ENCODE measurements around the gene HES5. TPM values are rescaled to one million over a fixed set of nuclear protein-coding genes. Genes with fewer than 3 reads are reported as not detected.

HES5 gene
- polyA plus RNA-seq, 1 donor from 2014 or later: 0.81 TPM

DNA sequence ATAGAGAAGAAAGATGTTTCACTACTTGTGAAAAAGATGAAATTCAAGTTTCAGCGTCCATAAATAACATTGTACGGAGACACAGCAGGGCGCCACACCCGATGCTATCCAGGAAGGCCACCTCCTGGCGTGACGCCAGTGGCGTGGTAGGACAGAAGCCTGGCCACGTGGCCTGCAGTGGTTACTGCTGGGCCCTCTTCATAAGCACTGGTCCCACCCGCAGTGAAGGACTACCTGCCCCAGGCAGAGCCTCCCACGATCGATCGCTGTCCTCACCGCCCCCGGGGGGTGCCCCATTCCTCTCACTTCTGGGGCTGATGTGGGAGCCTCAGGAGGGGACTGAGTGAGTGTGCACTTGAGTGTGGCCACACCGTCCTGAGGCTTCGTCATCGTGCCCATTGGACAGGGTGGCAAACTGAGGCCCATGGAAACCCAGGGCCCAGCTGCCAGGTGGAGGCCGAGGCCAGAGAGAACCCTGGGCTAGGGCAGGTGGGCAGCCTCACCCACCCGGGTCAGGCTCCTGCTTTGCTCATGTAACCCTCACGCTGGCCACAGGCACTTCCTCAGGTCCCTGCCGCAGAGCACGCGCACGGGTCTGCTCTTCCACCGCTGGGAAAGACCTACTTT lies 11.7 kb upstream of the HES5 start:
- H3K4me3 ChIP-seq (ENCODE audit: low read length): no peak overlapping the region
- TF ChIP-seq RAD21 (conservative IDR thresholded peaks at IDR 0.05) (no peak), MXI1 (conservative IDR thresholded peaks at IDR 0.05; ENCODE audit: poor library complexity, severe bottlenecking) (no peak), SMC3 (conservative IDR thresholded peaks at IDR 0.05; ENCODE audit: poor library complexity) (no peak), EZH2 (IDR thresholded peaks at IDR 0.05; ENCODE audit: borderline replicate concordance, insufficient read depth, low read length, poor library complexity, severe bottlenecking) (no peak), POLR2AphosphoS5 (IDR thresholded peaks at IDR 0.05) (no peak), EP300 (conservative IDR thresholded peaks at IDR 0.05; ENCODE audit: poor library complexity, severe bottlenecking) (no peak), TAF1 (IDR thresholded peaks at IDR 0.05; ENCODE audit: low read depth) (no peak)
- TF ChIP-seq, protein P1, sequence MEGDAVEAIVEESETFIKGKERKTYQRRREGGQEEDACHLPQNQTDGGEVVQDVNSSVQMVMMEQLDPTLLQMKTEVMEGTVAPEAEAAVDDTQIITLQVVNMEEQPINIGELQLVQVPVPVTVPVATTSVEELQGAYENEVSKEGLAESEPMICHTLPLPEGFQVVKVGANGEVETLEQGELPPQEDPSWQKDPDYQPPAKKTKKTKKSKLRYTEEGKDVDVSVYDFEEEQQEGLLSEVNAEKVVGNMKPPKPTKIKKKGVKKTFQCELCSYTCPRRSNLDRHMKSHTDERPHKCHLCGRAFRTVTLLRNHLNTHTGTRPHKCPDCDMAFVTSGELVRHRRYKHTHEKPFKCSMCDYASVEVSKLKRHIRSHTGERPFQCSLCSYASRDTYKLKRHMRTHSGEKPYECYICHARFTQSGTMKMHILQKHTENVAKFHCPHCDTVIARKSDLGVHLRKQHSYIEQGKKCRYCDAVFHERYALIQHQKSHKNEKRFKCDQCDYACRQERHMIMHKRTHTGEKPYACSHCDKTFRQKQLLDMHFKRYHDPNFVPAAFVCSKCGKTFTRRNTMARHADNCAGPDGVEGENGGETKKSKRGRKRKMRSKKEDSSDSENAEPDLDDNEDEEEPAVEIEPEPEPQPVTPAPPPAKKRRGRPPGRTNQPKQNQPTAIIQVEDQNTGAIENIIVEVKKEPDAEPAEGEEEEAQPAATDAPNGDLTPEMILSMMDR (IDR thresholded peaks at IDR 0.05; ENCODE audit: poor library complexity, severe bottlenecking): no peak
- TF ChIP-seq, protein P2, sequence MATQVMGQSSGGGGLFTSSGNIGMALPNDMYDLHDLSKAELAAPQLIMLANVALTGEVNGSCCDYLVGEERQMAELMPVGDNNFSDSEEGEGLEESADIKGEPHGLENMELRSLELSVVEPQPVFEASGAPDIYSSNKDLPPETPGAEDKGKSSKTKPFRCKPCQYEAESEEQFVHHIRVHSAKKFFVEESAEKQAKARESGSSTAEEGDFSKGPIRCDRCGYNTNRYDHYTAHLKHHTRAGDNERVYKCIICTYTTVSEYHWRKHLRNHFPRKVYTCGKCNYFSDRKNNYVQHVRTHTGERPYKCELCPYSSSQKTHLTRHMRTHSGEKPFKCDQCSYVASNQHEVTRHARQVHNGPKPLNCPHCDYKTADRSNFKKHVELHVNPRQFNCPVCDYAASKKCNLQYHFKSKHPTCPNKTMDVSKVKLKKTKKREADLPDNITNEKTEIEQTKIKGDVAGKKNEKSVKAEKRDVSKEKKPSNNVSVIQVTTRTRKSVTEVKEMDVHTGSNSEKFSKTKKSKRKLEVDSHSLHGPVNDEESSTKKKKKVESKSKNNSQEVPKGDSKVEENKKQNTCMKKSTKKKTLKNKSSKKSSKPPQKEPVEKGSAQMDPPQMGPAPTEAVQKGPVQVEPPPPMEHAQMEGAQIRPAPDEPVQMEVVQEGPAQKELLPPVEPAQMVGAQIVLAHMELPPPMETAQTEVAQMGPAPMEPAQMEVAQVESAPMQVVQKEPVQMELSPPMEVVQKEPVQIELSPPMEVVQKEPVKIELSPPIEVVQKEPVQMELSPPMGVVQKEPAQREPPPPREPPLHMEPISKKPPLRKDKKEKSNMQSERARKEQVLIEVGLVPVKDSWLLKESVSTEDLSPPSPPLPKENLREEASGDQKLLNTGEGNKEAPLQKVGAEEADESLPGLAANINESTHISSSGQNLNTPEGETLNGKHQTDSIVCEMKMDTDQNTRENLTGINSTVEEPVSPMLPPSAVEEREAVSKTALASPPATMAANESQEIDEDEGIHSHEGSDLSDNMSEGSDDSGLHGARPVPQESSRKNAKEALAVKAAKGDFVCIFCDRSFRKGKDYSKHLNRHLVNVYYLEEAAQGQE (IDR thresholded peaks at IDR 0.05; ENCODE audit: borderline replicate concordance): no peak
- H3K4me2 ChIP-seq (ENCODE audit: low read length): no peak overlapping the region
- no peak overlapping the region for H3K9ac ChIP-seq (ENCODE audit: low read length)
- H3K79me2 ChIP-seq (replicated peaks; ENCODE audit: insufficient read depth, low read length): no peaks in the 10 kb centered on the region
- no peaks in the 10 kb centered on the region for H3K9me2 ChIP-seq (ENCODE audit: insufficient read depth, low read length)
- no peak overlapping the region for H2AFZ ChIP-seq (ENCODE audit: low read depth, low read length)
- no peaks in the 10 kb centered on the region for H4K20me1 ChIP-seq (ENCODE audit: insufficient read depth)
- no peaks in the 10 kb centered on the region for H3K36me3 ChIP-seq (ENCODE audit: insufficient read depth, low read length)
- no peaks in the 10 kb centered on the region for H3K27me3 ChIP-seq (ENCODE audit: insufficient read depth, low read depth, low read length)
- H3K9me3 ChIP-seq (ENCODE audit: low read length): no peaks in the 10 kb centered on the region
- H3F3A ChIP-seq (ENCODE audit: insufficient read depth, low read length, poor library complexity, severe bottlenecking): peaks cover 2% of the 10 kb centered on the region
- H3K27ac ChIP-seq (ENCODE audit: low read length): no peak overlapping the region

DNA sequence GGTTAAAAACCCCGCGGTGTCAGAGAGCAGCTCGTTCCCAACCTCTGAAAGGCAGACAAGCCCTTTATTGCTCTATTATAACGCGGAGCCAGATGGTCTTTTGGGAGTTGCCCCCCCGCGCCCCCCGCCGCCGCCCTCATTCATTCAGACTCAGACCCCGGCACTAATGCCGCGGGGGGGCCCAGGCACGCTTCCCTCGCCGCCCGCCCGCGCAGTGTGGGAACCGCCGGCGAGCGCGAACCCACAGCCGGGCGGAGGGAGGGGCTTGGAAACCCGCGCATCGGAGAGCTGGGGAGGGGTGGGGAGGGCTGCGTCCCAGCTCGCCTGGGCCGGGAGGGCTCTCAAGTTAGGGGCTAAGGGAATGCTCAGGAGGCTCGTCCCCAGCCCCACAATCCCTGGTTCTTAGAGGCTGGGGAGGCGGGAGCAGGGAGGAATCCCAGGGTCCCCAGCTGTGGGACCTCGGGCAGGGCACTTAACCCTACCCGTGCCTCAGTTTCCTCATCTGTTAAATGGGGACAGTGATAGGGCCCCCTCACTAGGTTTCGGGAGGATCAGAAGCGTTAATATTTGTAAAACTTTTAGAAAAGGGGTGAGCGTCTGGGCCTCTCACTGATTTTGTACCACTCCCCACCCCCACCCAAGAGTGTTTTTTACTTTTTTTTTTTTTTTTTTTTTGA lies 10.9 kb upstream of the HES5 start:
- Histone ChIP-seq H3K4me2 (ENCODE audit: low read length) (no peak overlapping the region), H3K4me3 (ENCODE audit: low read length) (peak overlapping the region; percentile 52), H2AFZ (ENCODE audit: low read depth, low read length) (no peak overlapping the region), H3K79me2 (replicated peaks; ENCODE audit: insufficient read depth, low read length) (no peaks in the 10 kb centered on the region), H3K27ac (ENCODE audit: low read length) (no peak overlapping the region), H4K20me1 (ENCODE audit: insufficient read depth) (no peaks in the 10 kb centered on the region), H3K27me3 (ENCODE audit: insufficient read depth, low read depth, low read length) (no peaks in the 10 kb centered on the region), H3K36me3 (ENCODE audit: insufficient read depth, low read length) (no peaks in the 10 kb centered on the region), H3K9ac (ENCODE audit: low read length) (no peak overlapping the region), H3K9me3 (ENCODE audit: low read length) (no peaks in the 10 kb centered on the region), H3F3A (ENCODE audit: insufficient read depth, low read length, poor library complexity, severe bottlenecking) (peaks cover 2% of the 10 kb centered on the region), H3K9me2 (ENCODE audit: insufficient read depth, low read length) (no peaks in the 10 kb centered on the region)
- TF ChIP-seq SMC3 (conservative IDR thresholded peaks at IDR 0.05; ENCODE audit: poor library complexity): no peak
- TF ChIP-seq, protein P1 (IDR thresholded peaks at IDR 0.05; ENCODE audit: poor library complexity, severe bottlenecking): no peak
- TF ChIP-seq EP300 (conservative IDR thresholded peaks at IDR 0.05; ENCODE audit: poor library complexity, severe bottlenecking): no peak
- no peak for TF ChIP-seq EZH2 (IDR thresholded peaks at IDR 0.05; ENCODE audit: borderline replicate concordance, insufficient read depth, low read length, poor library complexity, severe bottlenecking)
- no peak for TF ChIP-seq TAF1 (IDR thresholded peaks at IDR 0.05; ENCODE audit: low read depth)
- TF ChIP-seq RAD21 (conservative IDR thresholded peaks at IDR 0.05): no peak
- TF ChIP-seq MXI1 (conservative IDR thresholded peaks at IDR 0.05; ENCODE audit: poor library complexity, severe bottlenecking): no peak
- no peak for TF ChIP-seq POLR2AphosphoS5 (IDR thresholded peaks at IDR 0.05)
- TF ChIP-seq, protein P2 (IDR thresholded peaks at IDR 0.05; ENCODE audit: borderline replicate concordance): no peak
